Ovary (tissue), 3 donors: ENCODE measurements around the gene MCUB.

ENCODE experiments used
- POLR2A ChIP-seq: fragments of 450-650 bp; IDR thresholded peaks from one replicate; pipeline ENCODE4 v1.6.1; 2017; ENCODE audit warnings: antibody characterized with exemption, mild to moderate bottlenecking, moderate library complexity
- TF ChIP-seq, protein P1 (sequence below), 3 donors: fragments of 450-650 bp in 2 of 3; fragments of 200-600 bp in 1 of 3; IDR thresholded peaks; one replicate each; pipeline versions ENCODE4 v1.5.1 to v1.8.0; 2016 to 2022; ENCODE audit warnings: antibody characterized with exemption in 3 of 3, mild to moderate bottlenecking in 1 of 3
- donor health status: DM: no; HTN: no; CAD: no.

DNA sequence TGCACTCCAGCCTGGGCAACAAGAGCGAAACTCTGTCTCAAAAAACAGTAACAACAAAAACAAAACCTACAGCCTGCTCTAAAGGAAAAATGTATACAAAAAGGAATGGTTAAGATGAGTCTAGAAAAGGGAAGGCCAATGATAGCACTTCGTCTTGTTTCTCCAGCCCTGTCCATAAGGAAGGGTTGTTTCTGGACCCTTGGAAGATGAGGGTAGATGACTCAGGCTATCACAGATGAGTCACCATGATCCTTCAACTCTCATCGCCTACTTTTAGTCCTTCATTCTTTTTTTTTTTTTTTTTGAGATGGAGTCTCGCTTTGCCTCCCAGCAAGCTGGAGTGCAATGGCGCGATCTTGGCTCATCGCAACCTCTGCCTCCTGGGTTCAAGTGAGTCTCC lies 161.0 kb downstream of the MCUB start:
- TF ChIP-seq, protein P1, sequence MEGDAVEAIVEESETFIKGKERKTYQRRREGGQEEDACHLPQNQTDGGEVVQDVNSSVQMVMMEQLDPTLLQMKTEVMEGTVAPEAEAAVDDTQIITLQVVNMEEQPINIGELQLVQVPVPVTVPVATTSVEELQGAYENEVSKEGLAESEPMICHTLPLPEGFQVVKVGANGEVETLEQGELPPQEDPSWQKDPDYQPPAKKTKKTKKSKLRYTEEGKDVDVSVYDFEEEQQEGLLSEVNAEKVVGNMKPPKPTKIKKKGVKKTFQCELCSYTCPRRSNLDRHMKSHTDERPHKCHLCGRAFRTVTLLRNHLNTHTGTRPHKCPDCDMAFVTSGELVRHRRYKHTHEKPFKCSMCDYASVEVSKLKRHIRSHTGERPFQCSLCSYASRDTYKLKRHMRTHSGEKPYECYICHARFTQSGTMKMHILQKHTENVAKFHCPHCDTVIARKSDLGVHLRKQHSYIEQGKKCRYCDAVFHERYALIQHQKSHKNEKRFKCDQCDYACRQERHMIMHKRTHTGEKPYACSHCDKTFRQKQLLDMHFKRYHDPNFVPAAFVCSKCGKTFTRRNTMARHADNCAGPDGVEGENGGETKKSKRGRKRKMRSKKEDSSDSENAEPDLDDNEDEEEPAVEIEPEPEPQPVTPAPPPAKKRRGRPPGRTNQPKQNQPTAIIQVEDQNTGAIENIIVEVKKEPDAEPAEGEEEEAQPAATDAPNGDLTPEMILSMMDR (IDR thresholded peaks at IDR 0.05), result no peak
- TF ChIP-seq POLR2A, result no peak
